ENCODE results near the gene SARNP. TPM values are rescaled to one million over a fixed set of nuclear protein-coding genes. Genes with fewer than 3 reads are reported as not detected.

The SARNP gene
- total and polyA plus RNA-seq, 9 of the 15 experiments (the other 6 are each of a cell fraction or from before 2014, with no cell fraction given): 70.1 to 400 (median 198) TPM

DNA sequence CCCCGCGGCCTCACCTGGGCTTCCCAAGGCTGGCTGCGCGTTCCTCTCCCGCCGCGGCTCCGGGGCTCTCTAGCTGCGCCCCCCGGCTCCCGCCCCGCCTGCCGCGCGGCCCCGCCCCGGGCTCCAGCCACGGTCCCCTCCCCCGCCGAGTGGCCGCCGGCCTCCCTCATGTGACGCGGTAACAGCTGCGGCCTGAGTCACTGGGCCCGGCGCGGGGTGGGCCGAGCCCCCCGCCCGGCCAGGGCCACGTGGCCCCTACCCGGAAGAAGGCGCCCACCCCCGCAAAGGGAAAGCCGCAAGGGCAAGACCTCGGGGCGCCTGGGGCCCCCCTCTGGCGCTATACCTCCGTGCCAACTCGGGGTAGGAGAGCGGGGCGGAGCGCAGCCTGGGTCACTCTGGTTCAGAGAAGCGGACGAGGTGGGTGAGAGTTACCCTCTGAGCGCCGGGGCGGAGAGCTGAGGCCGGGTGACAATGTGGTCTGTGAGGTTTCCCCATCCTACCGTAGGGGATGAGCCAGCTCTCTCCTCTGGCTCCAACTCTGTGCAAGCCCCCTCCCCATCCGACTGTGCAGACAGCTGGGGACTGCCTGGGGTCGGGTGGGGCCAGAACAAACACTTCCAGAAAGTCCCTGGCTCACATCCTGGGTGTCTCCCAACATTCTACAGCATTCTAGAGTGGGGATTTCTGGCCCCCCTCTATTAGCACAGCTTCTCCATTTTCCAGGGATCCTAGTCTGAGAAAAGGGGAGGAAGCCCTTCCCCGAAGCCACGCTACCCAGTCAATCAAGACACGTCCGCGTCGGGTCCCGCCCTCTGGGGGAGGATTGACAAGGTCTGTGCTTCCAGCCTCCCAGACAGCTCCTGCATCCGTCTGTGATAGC, 88.3 kb downstream of the SARNP start, which contains the start of gene CD63 (continued):
- TF ChIP-seq, protein P1, sequence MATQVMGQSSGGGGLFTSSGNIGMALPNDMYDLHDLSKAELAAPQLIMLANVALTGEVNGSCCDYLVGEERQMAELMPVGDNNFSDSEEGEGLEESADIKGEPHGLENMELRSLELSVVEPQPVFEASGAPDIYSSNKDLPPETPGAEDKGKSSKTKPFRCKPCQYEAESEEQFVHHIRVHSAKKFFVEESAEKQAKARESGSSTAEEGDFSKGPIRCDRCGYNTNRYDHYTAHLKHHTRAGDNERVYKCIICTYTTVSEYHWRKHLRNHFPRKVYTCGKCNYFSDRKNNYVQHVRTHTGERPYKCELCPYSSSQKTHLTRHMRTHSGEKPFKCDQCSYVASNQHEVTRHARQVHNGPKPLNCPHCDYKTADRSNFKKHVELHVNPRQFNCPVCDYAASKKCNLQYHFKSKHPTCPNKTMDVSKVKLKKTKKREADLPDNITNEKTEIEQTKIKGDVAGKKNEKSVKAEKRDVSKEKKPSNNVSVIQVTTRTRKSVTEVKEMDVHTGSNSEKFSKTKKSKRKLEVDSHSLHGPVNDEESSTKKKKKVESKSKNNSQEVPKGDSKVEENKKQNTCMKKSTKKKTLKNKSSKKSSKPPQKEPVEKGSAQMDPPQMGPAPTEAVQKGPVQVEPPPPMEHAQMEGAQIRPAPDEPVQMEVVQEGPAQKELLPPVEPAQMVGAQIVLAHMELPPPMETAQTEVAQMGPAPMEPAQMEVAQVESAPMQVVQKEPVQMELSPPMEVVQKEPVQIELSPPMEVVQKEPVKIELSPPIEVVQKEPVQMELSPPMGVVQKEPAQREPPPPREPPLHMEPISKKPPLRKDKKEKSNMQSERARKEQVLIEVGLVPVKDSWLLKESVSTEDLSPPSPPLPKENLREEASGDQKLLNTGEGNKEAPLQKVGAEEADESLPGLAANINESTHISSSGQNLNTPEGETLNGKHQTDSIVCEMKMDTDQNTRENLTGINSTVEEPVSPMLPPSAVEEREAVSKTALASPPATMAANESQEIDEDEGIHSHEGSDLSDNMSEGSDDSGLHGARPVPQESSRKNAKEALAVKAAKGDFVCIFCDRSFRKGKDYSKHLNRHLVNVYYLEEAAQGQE (IDR thresholded peaks at IDR 0.05; ENCODE audit: borderline replicate concordance): peak; percentile 60
- TF ChIP-seq, protein P1 (CRISPR knock-in tag; IDR thresholded peaks at IDR 0.05; ENCODE audit: low read depth): no peak
- TF ChIP-seq ZNF253 (CRISPR knock-in tag; conservative IDR thresholded peaks at IDR 0.05): no peak
- no peak for TF ChIP-seq SMAD2 (IDR thresholded peaks at IDR 0.05; ENCODE audit: low read depth, low read length)
- peak; percentile 61; the same call in 1 of the 2 replicates for TF ChIP-seq GABPB1 (CRISPR knock-in tag; IDR thresholded peaks at IDR 0.05)
- TF ChIP-seq, protein P2, sequence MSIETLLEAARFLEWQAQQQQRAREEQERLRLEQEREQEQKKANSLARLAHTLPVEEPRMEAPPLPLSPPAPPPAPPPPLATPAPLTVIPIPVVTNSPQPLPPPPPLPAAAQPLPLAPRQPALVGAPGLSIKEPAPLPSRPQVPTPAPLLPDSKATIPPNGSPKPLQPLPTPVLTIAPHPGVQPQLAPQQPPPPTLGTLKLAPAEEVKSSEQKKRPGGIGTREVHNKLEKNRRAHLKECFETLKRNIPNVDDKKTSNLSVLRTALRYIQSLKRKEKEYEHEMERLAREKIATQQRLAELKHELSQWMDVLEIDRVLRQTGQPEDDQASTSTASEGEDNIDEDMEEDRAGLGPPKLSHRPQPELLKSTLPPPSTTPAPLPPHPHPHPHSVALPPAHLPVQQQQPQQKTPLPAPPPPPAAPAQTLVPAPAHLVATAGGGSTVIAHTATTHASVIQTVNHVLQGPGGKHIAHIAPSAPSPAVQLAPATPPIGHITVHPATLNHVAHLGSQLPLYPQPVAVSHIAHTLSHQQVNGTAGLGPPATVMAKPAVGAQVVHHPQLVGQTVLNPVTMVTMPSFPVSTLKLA (conservative IDR thresholded peaks at IDR 0.05): peak; percentile 99 to 100
- TF ChIP-seq ELF4 (CRISPR knock-in tag; IDR thresholded peaks at IDR 0.05): peak; percentile 89
- no peak for TF ChIP-seq SRSF7 (optimal IDR thresholded peaks at IDR 0.05; ENCODE audit: low read depth, low read length)
- TF ChIP-seq DMBX1 (CRISPR knock-in tag; IDR thresholded peaks at IDR 0.05; ENCODE audit: borderline replicate concordance): no peak
- TF ChIP-seq ZNF780A (CRISPR knock-in tag; IDR thresholded peaks at IDR 0.05): no peak
- peak; percentile 86 for TF ChIP-seq RAD51 (IDR thresholded peaks at IDR 0.05; ENCODE audit: borderline replicate concordance, low read depth)
- no peak for TF ChIP-seq SLC30A9 (CRISPR knock-in tag; IDR thresholded peaks at IDR 0.05)
- no peak for TF ChIP-seq MEF2D (tag; conservative IDR thresholded peaks at IDR 0.05; ENCODE audit: low read depth)
- TF ChIP-seq, protein P3, sequence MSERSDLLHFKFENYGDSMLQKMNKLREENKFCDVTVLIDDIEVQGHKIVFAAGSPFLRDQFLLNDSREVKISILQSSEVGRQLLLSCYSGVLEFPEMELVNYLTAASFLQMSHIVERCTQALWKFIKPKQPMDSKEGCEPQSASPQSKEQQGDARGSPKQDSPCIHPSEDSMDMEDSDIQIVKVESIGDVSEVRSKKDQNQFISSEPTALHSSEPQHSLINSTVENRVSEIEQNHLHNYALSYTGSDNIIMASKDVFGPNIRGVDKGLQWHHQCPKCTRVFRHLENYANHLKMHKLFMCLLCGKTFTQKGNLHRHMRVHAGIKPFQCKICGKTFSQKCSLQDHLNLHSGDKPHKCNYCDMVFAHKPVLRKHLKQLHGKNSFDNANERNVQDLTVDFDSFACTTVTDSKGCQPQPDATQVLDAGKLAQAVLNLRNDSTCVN (CRISPR knock-in tag; IDR thresholded peaks at IDR 0.05): no peak
- TF ChIP-seq, protein P4, sequence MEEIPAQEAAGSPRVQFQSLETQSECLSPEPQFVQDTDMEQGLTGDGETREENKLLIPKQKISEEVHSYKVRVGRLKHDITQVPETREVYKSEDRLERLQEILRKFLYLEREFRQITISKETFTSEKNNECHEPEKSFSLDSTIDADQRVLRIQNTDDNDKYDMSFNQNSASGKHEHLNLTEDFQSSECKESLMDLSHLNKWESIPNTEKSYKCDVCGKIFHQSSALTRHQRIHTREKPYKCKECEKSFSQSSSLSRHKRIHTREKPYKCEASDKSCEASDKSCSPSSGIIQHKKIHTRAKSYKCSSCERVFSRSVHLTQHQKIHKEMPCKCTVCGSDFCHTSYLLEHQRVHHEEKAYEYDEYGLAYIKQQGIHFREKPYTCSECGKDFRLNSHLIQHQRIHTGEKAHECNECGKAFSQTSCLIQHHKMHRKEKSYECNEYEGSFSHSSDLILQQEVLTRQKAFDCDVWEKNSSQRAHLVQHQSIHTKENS (CRISPR knock-in tag; IDR thresholded peaks at IDR 0.05): no peak
- no peak for TF ChIP-seq SRSF9 (IDR thresholded peaks at IDR 0.05; ENCODE audit: borderline replicate concordance, low read depth, low read length)

Measured in K562 (cell line).